Keratinocyte (primary cell): ENCODE results near the gene MBD1. TPM values are rescaled to one million over a fixed set of nuclear protein-coding genes. Genes with fewer than 3 reads are reported as not detected.

Experiments
- DNase-seq: peaks from one replicate; pipeline ENCODE4 v3.0.0-alpha.2; 2011; ENCODE audit warnings: low read depth, missing footprints, low spot score
- FAIRE-seq: peaks from 2 replicates; lab custom pipeline; 2011; peaks lifted over from hg19 to GRCh38; lab: Jason Lieb, UNC
- H2AFZ ChIP-seq: 2 replicates; pipeline ENCODE4 v1.6.0; 2012; ENCODE audit warnings: low read length, control low read depth, inconsistent platforms; ENCODE audit not compliant: control insufficient read depth
- H3K27ac ChIP-seq: 2 replicates; pipeline ENCODE4 v1.5.1; 2011; ENCODE audit warnings: low read length; ENCODE audit not compliant: control insufficient read depth, insufficient read depth
- H3K27me3 ChIP-seq: 3 replicates; pipeline ENCODE4 v1.6.0; 2011; ENCODE audit warnings: low read length; ENCODE audit not compliant: control insufficient read depth, insufficient read depth; ENCODE audit errors: extremely low read depth
- H3K36me3 ChIP-seq, 2 experiments: 2 replicates in 1 of 2; 3 replicates in 1 of 2; pipeline ENCODE4 v1.5.1; 2011; ENCODE audit warnings: low read length in 2 of 2, mild to moderate bottlenecking in 1 of 2; ENCODE audit not compliant: control insufficient read depth in 2 of 2, insufficient read depth in 2 of 2; ENCODE audit errors: extremely low read depth in 1 of 2
- H3K4me1 ChIP-seq: 3 replicates; pipeline ENCODE4 v1.5.1; 2011; ENCODE audit warnings: low read length; ENCODE audit not compliant: control insufficient read depth, insufficient read depth; ENCODE audit errors: extremely low read depth
- H3K4me2 ChIP-seq: 3 replicates; pipeline ENCODE4 v1.6.0; 2011; ENCODE audit warnings: low read depth, low read length; ENCODE audit not compliant: control insufficient read depth, insufficient read depth; ENCODE audit errors: extremely low read depth
- H3K4me3 ChIP-seq, 3 experiments: fragments of 200-600 bp in 1 of 3; sonication (generic) in 1 of 3; 2 replicates in 2 of 3; 3 replicates in 1 of 3; pipeline ENCODE4 v1.5.1; 2011 to 2016; ENCODE audit warnings: low read length in 3 of 3, mild to moderate bottlenecking in 3 of 3, control low read depth in 2 of 3, inconsistent platforms in 1 of 3, low read depth in 1 of 3, mixed read lengths in 1 of 3, mixed run types in 1 of 3, moderate library complexity in 1 of 3; ENCODE audit not compliant: control insufficient read depth in 2 of 3, insufficient read depth in 2 of 3; ENCODE audit errors: extremely low read depth in 1 of 3
- H3K79me2 ChIP-seq: 2 replicates; pipeline ENCODE4 v1.6.0; 2012; ENCODE audit warnings: low read length; ENCODE audit not compliant: control insufficient read depth, insufficient read depth
- H3K9ac ChIP-seq: 3 replicates; pipeline ENCODE4 v1.6.0; 2011; ENCODE audit warnings: low read length; ENCODE audit not compliant: control insufficient read depth, insufficient read depth; ENCODE audit errors: extremely low read depth
- H3K9me1 ChIP-seq: 3 replicates; pipeline ENCODE4 v1.6.0; 2011; ENCODE audit warnings: low read length; ENCODE audit not compliant: control insufficient read depth, insufficient read depth; ENCODE audit errors: extremely low read depth
- H3K9me3 ChIP-seq: 2 replicates; pipeline ENCODE4 v1.5.1; 2012; ENCODE audit warnings: low read depth, low read length; ENCODE audit not compliant: control insufficient read depth
- H4K20me1 ChIP-seq: 3 replicates; pipeline ENCODE4 v1.6.0; 2011; ENCODE audit warnings: low read length; ENCODE audit not compliant: control insufficient read depth, insufficient read depth; ENCODE audit errors: extremely low read depth
- CTCF ChIP-seq, 3 experiments: IDR thresholded peaks in 1 of 3; conservative IDR thresholded peaks in 1 of 3; optimal IDR thresholded peaks in 1 of 3; 2 replicates in 2 of 3; 3 replicates in 1 of 3; pipeline versions ENCODE3 to v1.5.1; 2011; ENCODE audit warnings: low read length in 3 of 3, mild to moderate bottlenecking in 3 of 3, moderate library complexity in 2 of 3, control low read depth in 1 of 3, inconsistent platforms in 1 of 3; ENCODE audit not compliant: insufficient read depth in 2 of 3; ENCODE audit errors: extremely low read depth in 1 of 3
- EZH2 ChIP-seq: IDR thresholded peaks from one replicate; pipeline ENCODE4 v1.6.1; 2012; ENCODE audit warnings: inconsistent platforms, mild to moderate bottlenecking, low read length, moderate library complexity
- dilution Hi-C: fragments of 300-500 bp; cut with MboI; formaldehyde crosslinking; loops from one replicate; pipeline ENCODE4 v1.7.0; 2020; ENCODE audit warnings: low sequenced_read_pairs; ENCODE audit not compliant: extremely low pct_ligation_motif_present
- polyA plus RNA-seq, 5 experiments: library from polyadenylated mRNA; depleted of rRNA in 3 of 5; stranded (reverse) in 3 of 5; stranded (forward) in 1 of 5; unstranded in 1 of 5; fragments of >200 nt; gene quantifications; 1 replicate in 1 of 5; 2 replicates in 3 of 5; 3 replicates in 1 of 5; pipeline versions ENCODE4 v1.2.1 to v1.2.3, GENCODE V29; 2011 to 2012; ENCODE audit warnings: missing spikeins in 2 of 5, low read depth in 1 of 5, low replicate concordance in 1 of 5

MBD1 gene
- polyA plus RNA-seq, 1 donor (not counting 4 experiments of a cell fraction or from before 2014, with no cell fraction given): 64.2 TPM

GRCh38 chr18:50306944-50307343 is 25.6 kb upstream of the MBD1 start:
- no peak overlapping the region for H3K9ac ChIP-seq
- no peaks in the 10 kb centered on the region for H3K79me2 ChIP-seq
- peak overlapping the region; percentile 99 for H3K4me2 ChIP-seq
- no peaks in the 10 kb centered on the region for H4K20me1 ChIP-seq
- peaks cover 14% of the 10 kb centered on the region for H3K4me1 ChIP-seq
- H2AFZ ChIP-seq: peak overlapping the region; percentile 41
- no peak overlapping the region for H3K4me3 ChIP-seq
- dilution Hi-C loops: no loop called here
- H3K36me3 ChIP-seq: no peaks in the 10 kb centered on the region
- FAIRE-seq (no peak), DNase-seq (no peak)
- H3K27ac ChIP-seq: no peak overlapping the region
- no peaks in the 10 kb centered on the region for H3K9me3 ChIP-seq
- TF ChIP-seq EZH2 (no peak), CTCF (optimal IDR thresholded peaks at IDR 0.05 in 1 of 3, IDR thresholded peaks at IDR 0.05 in 1 of 3, conservative IDR thresholded peaks at IDR 0.05 in 1 of 3; ENCODE audit: extremely low read depth in 1 of 3, insufficient read depth in 2 of 3, low read length in 3 of 3) (no peak)
- no peaks in the 10 kb centered on the region for H3K9me1 ChIP-seq
- peaks cover 5% of the 10 kb centered on the region for H3K27me3 ChIP-seq

GRCh38 chr18:50301074-50301473 is 19.8 kb upstream of the MBD1 start:
- H3K4me1 ChIP-seq: peaks cover 3% of the 10 kb centered on the region
- H3K9ac ChIP-seq: no peak overlapping the region
- no peaks in the 10 kb centered on the region for H4K20me1 ChIP-seq
- H3K4me2 ChIP-seq: no peak overlapping the region
- TF ChIP-seq EZH2: no peak
- no peak for TF ChIP-seq CTCF (optimal IDR thresholded peaks at IDR 0.05 in 1 of 3, IDR thresholded peaks at IDR 0.05 in 1 of 3, conservative IDR thresholded peaks at IDR 0.05 in 1 of 3; ENCODE audit: extremely low read depth in 1 of 3, insufficient read depth in 2 of 3, low read length in 3 of 3)
- FAIRE-seq: no peak
- dilution Hi-C loops: no loop called here
- H3K36me3 ChIP-seq: no peaks in the 10 kb centered on the region
- no peaks in the 10 kb centered on the region for H3K79me2 ChIP-seq
- no peaks in the 10 kb centered on the region for H3K9me3 ChIP-seq
- H3K9me1 ChIP-seq: no peaks in the 10 kb centered on the region
- no peak overlapping the region for H3K4me3 ChIP-seq
- DNase-seq: no peak
- H3K27me3 ChIP-seq: peaks cover 5% of the 10 kb centered on the region
- no peak overlapping the region for H3K27ac ChIP-seq
- no peak overlapping the region for H2AFZ ChIP-seq
